ENCODE results near the gene SLC26A11.

DNA sequence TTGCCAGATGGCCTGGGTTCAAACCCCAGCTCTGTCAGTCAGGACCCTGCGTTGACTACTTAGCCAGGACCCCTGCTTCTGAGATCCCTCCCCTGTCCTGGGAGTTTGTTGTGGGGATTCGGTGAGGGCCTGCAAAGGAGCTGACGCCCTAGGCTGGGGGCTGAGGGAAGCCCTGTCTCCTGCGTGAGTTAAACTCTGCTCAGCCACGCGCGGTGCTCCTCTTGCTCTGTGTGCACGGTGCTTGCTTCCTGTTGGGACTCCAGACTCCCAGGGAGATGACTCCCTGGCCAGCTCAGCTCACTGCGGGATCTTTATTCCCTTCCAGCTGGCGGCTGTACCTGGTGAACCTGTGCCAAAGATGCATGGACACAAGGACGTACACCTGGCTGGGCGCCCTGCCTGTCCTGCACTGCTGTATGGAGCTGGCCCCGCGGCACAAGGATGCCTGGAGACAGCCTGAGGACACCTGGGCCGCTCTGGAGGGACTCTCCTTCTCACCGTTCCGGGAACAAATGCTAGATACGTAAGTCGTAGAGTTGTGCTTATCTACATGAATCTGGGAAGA is 77.9 kb downstream of the SLC26A11 start:
- TF ChIP-seq, protein P1, sequence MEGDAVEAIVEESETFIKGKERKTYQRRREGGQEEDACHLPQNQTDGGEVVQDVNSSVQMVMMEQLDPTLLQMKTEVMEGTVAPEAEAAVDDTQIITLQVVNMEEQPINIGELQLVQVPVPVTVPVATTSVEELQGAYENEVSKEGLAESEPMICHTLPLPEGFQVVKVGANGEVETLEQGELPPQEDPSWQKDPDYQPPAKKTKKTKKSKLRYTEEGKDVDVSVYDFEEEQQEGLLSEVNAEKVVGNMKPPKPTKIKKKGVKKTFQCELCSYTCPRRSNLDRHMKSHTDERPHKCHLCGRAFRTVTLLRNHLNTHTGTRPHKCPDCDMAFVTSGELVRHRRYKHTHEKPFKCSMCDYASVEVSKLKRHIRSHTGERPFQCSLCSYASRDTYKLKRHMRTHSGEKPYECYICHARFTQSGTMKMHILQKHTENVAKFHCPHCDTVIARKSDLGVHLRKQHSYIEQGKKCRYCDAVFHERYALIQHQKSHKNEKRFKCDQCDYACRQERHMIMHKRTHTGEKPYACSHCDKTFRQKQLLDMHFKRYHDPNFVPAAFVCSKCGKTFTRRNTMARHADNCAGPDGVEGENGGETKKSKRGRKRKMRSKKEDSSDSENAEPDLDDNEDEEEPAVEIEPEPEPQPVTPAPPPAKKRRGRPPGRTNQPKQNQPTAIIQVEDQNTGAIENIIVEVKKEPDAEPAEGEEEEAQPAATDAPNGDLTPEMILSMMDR (IDR thresholded peaks at IDR 0.05) = no peak
- no peak for TF ChIP-seq POLR2A (IDR thresholded peaks at IDR 0.05)

Data from thyroid gland (tissue), 4 donors.